LoVo (cell line): ENCODE results near the gene DLEC1.

ENCODE experiments used
- DNase-seq: peaks from one replicate; pipeline ENCODE4 v3.0.0-alpha.2; 2016; ENCODE audit warnings: low spot score

DLEC1 gene

GRCh38 chr3:38002940-38003339, 36.1 kb upstream of the DLEC1 start:
- DNase-seq, result no peak

- DNase-seq, result peak; percentile 19
Observed at GRCh38 chr3:38003371-38003816, 35.6 kb upstream of the DLEC1 start.

- DNase-seq, result no peak
Observed at GRCh38 chr3:38003817-38004414, 35.1 kb upstream of the DLEC1 start.

GRCh38 chr3:38004415-38005075, 34.5 kb upstream of the DLEC1 start:
- peak; percentile 70 for DNase-seq

- DNase-seq, result no peak
Observed at GRCh38 chr3:38005076-38006020, 33.7 kb upstream of the DLEC1 start.

- DNase-seq, result no peak
Observed at GRCh38 chr3:38006031-38006430, 33.0 kb upstream of the DLEC1 start.

- no peak for DNase-seq
Observed at GRCh38 chr3:38006445-38006995, 32.5 kb upstream of the DLEC1 start.

- DNase-seq, result no peak
Observed at GRCh38 chr3:38007754-38008090, 31.3 kb upstream of the DLEC1 start.

- DNase-seq, result no peak
Observed at GRCh38 chr3:38008191-38008701, 30.8 kb upstream of the DLEC1 start.

- DNase-seq, result no peak
Observed at GRCh38 chr3:38008971-38009580, 29.9 kb upstream of the DLEC1 start.

- DNase-seq, result no peak
Observed at GRCh38 chr3:38009807-38010591, 29.0 kb upstream of the DLEC1 start.

GRCh38 chr3:38011111-38011510, 27.9 kb upstream of the DLEC1 start:
- no peak for DNase-seq

- no peak for DNase-seq
Observed at GRCh38 chr3:38015485-38015884, 23.5 kb upstream of the DLEC1 start.

GRCh38 chr3:38015984-38016383, 23.0 kb upstream of the DLEC1 start:
- DNase-seq, result no peak

GRCh38 chr3:38016410-38016809, 22.6 kb upstream of the DLEC1 start:
- no peak for DNase-seq

- DNase-seq, result no peak
Observed at GRCh38 chr3:38016847-38017444, 22.1 kb upstream of the DLEC1 start.

- no peak for DNase-seq
Observed at GRCh38 chr3:38017445-38018295, 21.3 kb upstream of the DLEC1 start.

GRCh38 chr3:38018296-38019266, 20.4 kb upstream of the DLEC1 start:
- no peak for DNase-seq
